Left cardiac atrium (tissue), 4 donors: ENCODE measurements around the gene PHF8. TPM values are rescaled to one million over a fixed set of nuclear protein-coding genes. Genes with fewer than 3 reads are reported as not detected.

Experiments used
- ATAC-seq, 2 donors: fragments of 200-7000 bp; cut with Tn5 transposase; one replicate each; pipeline ENCODE4 v1.9.1; 2020; ENCODE audit warnings: mild to moderate bottlenecking in 2 of 2, moderate library complexity in 2 of 2
- DNase-seq: peaks from one replicate; pipeline ENCODE4 v3.0.0-alpha.2; 2020
- intact Hi-C, 2 donors: fragments of 100-400 bp; cut with DNase I; formaldehyde crosslinking; loops; one replicate each; pipeline versions ENCODE4 v1.14.1 to v1.15.1; 2022 to 2023
- total RNA-seq, 2 donors: library from RNA; stranded (reverse); fragmentation: NEBNext Ultra II Directional; extraction: Animal tissue kit (Norgen Biotek cat#: 25700); gene quantifications; one replicate each; pipeline ENCODE4 v1.2.1, GENCODE V29; 2021
- donor health status: DM: no; HTN: yes; CAD: no.
- donor health status: DM: no; HTN: yes; CAD: no; lungs with severe emphysema.
- donor health status: DM: yes; HTN: yes; CAD: no.
- donor health status: Dilated cardiomyopathy.

The PHF8 gene
- total RNA-seq, 2 donors from 2014 or later, result 10.0 to 12.4 TPM

GRCh38 chrX:54030329-54030728, 13.9 kb downstream of the PHF8 start:
- no peak for DNase-seq
- intact Hi-C loops, result no loop called here
- ATAC-seq, result no peak

GRCh38 chrX:54029529-54030143, 14.6 kb downstream of the PHF8 start:
- intact Hi-C loops, result no loop called here
- no peak for ATAC-seq
- no peak for DNase-seq

GRCh38 chrX:54024350-54024749, 19.9 kb downstream of the PHF8 start:
- ATAC-seq (no peak), DNase-seq (no peak)
- intact Hi-C loops, result no loop called here

- DNase-seq (no peak), ATAC-seq (no peak)
- intact Hi-C loops, result no loop called here
Measured at GRCh38 chrX:54012830-54013500, 31.3 kb downstream of the PHF8 start.

- DNase-seq (no peak), ATAC-seq (no peak)
- intact Hi-C loops, result no loop called here
Measured at GRCh38 chrX:54007682-54008081, 36.6 kb downstream of the PHF8 start.

- intact Hi-C loops, result no loop called here
- ATAC-seq, result no peak
- no peak for DNase-seq
Measured at GRCh38 chrX:53997724-53998123, 46.5 kb downstream of the PHF8 start.

- DNase-seq, result no peak
- intact Hi-C loops, result no loop called here
- no peak for ATAC-seq
Measured at GRCh38 chrX:53992589-53992988, 51.7 kb downstream of the PHF8 start.

- ATAC-seq (no peak), DNase-seq (no peak)
Measured at GRCh38 chrX:53990171-53990570, 54.1 kb downstream of the PHF8 start.

GRCh38 chrX:53984895-53985294, 59.4 kb downstream of the PHF8 start:
- ATAC-seq, result no peak
- intact Hi-C loops, result no loop called here
- DNase-seq, result no peak

More at GRCh38 chrX:53990171-53990570, 54.1 kb downstream of the PHF8 start:
- intact Hi-C loops, result no loop called here

GRCh38 chrX:53974529-53974928, 69.7 kb downstream of the PHF8 start:
- ATAC-seq (no peak), DNase-seq (no peak)
- intact Hi-C loops, result no loop called here

- no peak for DNase-seq
- intact Hi-C loops, result no loop called here
- no peak for ATAC-seq
Measured at GRCh38 chrX:53969540-53969939, 74.7 kb downstream of the PHF8 start.

GRCh38 chrX:53950130-53950733, 94.0 kb downstream of the PHF8 start:
- ATAC-seq (no peak), DNase-seq (no peak)
- intact Hi-C loops, result no loop called here

- DNase-seq, result no peak
- no peak for ATAC-seq
- intact Hi-C loops, result no loop called here
Measured at GRCh38 chrX:53940180-53940579, 104.1 kb downstream of the PHF8 start.

GRCh38 chrX:53939127-53939526, 105.1 kb downstream of the PHF8 start:
- intact Hi-C loops, result no loop called here
- DNase-seq, result peak; percentile 20
- no peak for ATAC-seq

GRCh38 chrX:53930515-53931380, 113.5 kb downstream of the PHF8 start:
- no peak for DNase-seq
- intact Hi-C loops, result no loop called here
- ATAC-seq, result no peak

- intact Hi-C loops, result no loop called here
- no peak for DNase-seq
- ATAC-seq, result no peak
Measured at GRCh38 chrX:53926030-53926429, 118.2 kb downstream of the PHF8 start.

GRCh38 chrX:53918702-53919101, 125.6 kb downstream of the PHF8 start:
- DNase-seq (no peak), ATAC-seq (no peak)
- intact Hi-C loops, result no loop called here

GRCh38 chrX:53900623-53901022, 143.7 kb downstream of the PHF8 start:
- ATAC-seq, result no peak
- intact Hi-C loops, result no loop called here
- DNase-seq, result no peak

GRCh38 chrX:53895270-53895669, 149.0 kb downstream of the PHF8 start:
- intact Hi-C loops, result no loop called here
- DNase-seq, result no peak
- ATAC-seq, result no peak
